Renal pelvis (tissue), 4 donors: Measurements from ENCODE around the gene RHOB. TPM values are rescaled to one million over a fixed set of nuclear protein-coding genes. Genes with fewer than 3 reads are reported as not detected.

Experiments used
- DNase-seq: peaks from one replicate; pipeline ENCODE4 v3.0.0-alpha.2; 2013
- polyA plus RNA-seq, 3 donors: library from polyadenylated mRNA; unstranded; fragments of 120-200 nt; gene quantifications; one replicate each; pipeline ENCODE4 v1.2.1, GENCODE V29; 2013; ENCODE audit not compliant: insufficient read length in 3 of 3

Gene RHOB
- polyA plus RNA-seq, 3 donors, result 69.8 to 99.7 (median 90.9) TPM

- DNase-seq, result no peak
Observed at GRCh38 chr2:20471148-20471547, 24.3 kb downstream of the RHOB start.

GRCh38 chr2:20471902-20472559 lies 25.2 kb downstream of the RHOB start:
- DNase-seq, result no peak

- no peak for DNase-seq
Observed at GRCh38 chr2:20472569-20472968, 25.7 kb downstream of the RHOB start.

- DNase-seq, result no peak
Observed at GRCh38 chr2:20473128-20473527, 26.3 kb downstream of the RHOB start.

GRCh38 chr2:20474757-20475566 lies 28.1 kb downstream of the RHOB start:
- DNase-seq, result no peak

GRCh38 chr2:20475567-20475952 lies 28.7 kb downstream of the RHOB start:
- DNase-seq, result no peak

- DNase-seq, result no peak
Observed at GRCh38 chr2:20476481-20476880, 29.6 kb downstream of the RHOB start.

DNA sequence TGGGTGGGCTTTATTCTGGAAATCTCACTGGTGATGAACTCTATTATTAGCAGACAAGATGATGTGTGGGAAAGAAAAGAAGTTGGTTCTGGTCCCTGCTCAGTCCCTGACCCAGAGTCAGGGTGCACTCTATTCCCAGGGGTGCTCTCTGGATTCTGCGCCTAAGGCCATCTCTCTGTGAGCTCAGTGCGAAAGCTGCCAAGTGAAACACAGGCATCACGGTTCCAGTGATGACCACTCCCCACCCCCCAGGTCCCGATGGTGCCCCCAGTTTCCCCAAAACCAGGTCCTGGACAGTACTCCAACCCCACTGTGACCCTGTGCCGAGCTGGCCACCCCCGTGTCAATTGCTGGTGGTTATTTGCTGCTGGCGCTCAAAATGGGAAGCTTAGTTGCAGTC lies 30.1 kb downstream of the RHOB start:
- no peak for DNase-seq

DNA sequence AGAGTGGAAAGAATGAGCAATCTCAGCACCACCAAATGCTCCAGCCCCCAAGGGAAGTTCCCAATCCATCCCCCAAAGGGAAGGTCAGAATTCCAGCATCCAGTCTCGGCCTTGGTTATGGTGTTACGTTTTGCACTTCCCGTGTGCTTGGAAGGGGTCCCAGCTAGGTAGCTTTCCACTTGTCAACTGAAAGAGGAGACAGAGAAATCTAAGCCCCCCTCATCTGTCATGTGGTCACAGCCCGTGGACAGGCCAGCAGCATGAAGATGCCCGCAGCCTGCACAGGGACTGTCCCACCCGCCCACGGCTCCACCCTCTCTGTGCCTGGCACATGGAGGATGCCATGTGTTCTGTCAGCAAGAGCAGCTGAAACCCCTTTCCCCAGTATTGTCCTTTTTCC lies 32.1 kb downstream of the RHOB start:
- no peak for DNase-seq

DNA sequence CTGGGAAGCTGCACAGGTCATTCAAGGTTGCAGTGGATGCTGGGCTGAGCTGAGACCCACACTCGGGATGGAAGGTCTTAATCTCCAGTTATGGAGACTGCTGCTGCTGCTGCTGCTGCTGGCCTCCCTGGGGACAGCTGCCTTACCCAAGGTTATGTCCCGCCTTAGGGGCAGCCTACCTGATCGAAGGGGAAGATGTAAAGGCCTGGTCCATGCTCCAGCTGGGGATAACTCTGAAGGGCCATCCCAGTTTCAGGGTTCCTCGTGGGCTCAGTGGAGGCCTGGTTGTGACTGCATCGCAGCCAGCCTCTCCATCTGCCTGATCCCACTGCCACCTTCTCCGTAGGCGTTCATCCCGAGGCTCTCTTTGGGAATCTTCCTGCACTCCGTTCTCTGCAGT lies 33.0 kb downstream of the RHOB start:
- DNase-seq, result no peak

DNA sequence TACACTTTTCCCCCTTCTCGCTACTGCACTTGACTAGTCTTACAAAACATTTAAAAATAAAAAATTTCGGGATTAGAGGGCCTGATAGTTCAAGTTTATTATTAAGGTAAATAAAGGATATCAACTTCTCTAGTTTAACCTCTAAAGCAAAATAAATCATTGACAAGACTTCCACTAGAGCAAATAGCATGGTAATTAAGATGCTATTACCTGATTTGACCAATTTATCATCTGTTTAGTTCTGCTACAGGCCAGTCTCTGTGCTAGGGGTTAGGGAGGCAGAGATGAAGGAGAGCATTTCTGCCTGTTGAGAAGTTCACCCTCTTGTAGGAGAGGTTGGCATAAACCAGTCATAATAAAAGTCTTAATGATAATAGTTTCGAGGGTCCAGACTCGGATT lies 34.0 kb downstream of the RHOB start:
- DNase-seq, result no peak

GRCh38 chr2:20481798-20482405 lies 35.0 kb downstream of the RHOB start:
- DNase-seq, result no peak

DNA sequence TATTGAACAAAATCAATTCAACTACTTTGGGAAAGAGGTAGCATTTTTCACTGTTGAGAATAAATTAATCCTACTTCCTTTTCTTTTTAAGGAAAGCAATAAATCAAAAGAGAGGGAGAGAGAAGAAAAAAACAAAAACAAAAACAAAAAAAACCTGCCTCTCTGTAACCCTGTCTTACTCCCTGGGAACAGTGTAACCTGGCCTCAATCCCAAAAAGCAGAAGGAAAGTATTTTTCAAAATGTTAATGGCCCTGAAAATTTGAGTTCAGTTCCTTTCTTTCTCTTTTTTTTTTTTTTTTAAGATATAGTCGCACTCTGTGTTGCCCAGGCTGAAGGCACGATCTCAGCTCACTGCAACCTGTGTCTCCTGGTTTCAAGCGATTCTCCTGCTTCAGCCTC lies 35.9 kb downstream of the RHOB start:
- no peak for DNase-seq

DNA sequence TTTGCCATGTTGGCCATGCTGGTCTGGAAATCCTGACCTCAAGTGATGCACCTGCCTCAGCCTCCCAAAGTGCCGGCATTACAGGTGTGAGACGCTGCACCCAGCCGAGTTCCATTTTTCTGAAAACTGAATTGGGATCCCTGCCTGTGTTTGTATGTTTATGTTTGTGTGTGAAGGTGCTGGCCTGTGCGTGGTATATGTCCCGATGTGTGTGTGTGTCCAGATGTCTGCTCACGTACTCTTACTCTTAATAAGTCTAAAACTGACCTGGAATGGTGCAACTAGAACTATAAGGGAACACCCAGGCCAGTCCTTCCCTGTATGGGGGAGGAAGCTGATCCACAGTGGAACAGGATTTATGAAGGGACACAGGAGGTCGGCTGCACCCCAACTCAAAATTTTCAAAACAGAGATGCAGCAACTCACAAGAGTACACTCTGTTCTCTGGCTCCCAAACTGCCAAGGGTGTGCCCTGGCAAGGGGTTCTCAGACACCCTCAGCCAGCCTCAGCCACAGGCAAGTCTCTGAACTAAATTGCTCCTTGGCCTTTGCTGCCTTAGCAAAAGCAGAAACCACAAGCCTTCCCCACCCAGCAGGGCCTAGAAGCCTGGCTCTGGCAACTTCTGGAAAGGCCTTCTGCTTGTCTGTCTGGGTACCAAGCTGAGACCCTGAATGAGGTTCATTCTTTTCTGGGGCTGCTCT lies 36.5 kb downstream of the RHOB start:
- DNase-seq, result no peak

GRCh38 chr2:20484034-20484617 lies 37.3 kb downstream of the RHOB start:
- no peak for DNase-seq

DNA sequence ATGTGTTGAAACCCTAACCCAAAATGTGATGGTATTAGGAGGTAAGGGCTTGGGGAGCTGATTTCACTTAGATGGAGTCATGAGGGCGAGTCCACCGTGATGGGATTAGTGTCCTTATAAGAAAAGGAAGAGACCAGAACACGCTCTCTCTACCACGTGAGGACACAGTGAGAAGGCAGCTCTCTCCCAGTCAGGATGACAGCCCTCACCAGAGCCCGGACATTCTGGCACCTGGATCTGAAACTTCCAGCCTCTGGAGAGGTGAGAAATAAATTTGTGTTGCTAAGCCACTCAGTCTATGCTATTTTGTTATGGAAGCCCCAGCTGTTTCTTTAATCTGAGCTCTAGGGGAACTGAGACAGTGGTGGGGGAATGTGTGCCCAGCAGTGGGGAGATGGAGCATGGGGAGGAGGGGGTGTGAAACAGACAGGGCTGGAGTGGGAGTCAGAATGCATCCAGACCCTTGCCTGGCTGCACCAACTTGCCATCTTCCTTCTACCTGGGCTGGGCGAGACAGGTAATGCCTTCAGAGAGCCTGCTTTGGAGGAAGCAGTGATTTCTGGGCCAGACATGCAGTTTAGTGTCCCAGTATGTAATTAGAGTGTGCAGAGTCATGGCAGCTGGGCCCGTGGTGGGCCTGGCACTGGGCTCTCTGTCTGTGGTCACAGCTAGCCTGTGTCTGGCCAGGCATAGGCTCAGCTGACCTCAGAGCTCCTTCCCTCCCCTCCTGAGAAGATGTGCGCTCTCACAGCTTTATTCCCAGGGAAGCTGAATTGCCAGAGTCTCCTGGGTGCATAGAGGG lies 38.1 kb downstream of the RHOB start:
- DNase-seq, result no peak

GRCh38 chr2:20485612-20486388 lies 38.9 kb downstream of the RHOB start:
- DNase-seq, result no peak

DNA sequence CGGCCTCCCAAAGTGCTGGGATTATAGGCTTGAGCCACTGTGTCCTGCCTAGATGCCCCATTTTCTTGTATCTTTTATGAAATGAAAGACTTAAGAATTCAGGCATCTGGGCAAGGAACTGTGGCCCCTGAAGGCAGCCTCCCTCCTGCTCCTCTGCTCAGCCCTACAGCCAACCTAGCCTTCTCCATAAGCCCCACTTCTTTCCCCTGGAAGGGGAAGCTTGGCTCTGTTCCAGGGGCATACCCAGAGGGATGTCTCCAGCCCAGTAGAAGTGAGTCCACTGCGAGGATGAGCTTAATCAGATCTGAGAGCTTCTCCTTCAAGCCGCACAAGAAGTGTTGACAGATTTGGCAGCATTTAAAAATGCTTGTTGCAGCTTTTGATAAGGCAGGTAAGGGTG lies 39.7 kb downstream of the RHOB start:
- DNase-seq, result no peak

DNA sequence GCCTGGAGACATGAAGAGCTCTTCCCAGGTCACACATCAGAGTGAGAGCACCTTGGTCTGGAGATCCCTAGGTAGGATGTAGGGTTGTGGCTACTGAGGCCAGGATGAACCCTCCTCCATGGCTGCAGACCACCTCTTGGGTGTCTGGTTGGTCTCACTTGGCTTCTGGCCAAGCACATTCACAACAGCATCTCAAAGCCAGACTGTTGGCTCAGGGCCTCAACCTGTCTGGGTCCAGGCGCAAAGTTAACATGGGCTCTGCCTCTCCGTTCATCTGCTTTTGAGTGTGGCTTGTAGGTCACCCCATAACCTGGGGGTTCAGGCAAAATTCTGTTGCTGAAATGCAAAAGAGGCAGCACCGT lies 40.1 kb downstream of the RHOB start:
- DNase-seq, result no peak

GRCh38 chr2:20487392-20488174 lies 40.7 kb downstream of the RHOB start:
- DNase-seq, result no peak
